Gastrocnemius medialis (tissue), 4 donors: Measurements from ENCODE around the gene GPR68. TPM values are rescaled to one million over a fixed set of nuclear protein-coding genes. Genes with fewer than 3 reads are reported as not detected.

Experiments
- ATAC-seq, 2 donors: fragments of 150-250 bp; one replicate each; pipeline ENCODE4 v1.9.1; 2016
- DNase-seq, 2 donors: peaks; one replicate each; pipeline ENCODE4 v3.0.0-alpha.2; 2019
- H3K27ac ChIP-seq, 4 donors: fragments of 200-600 bp; sonication (generic); 1 replicate in 1 of 4; 2 replicates in 3 of 4; pipeline ENCODE4 v1.5.1; 2016 to 2018; ENCODE audit warnings: mild to moderate bottlenecking in 2 of 4, moderate library complexity in 1 of 4
- H3K27me3 ChIP-seq, 3 donors: fragments of 200-600 bp; sonication (generic) in 2 of 3; 1 replicate in 1 of 3; 2 replicates in 2 of 3; pipeline versions ENCODE4 v1.5.1 to v1.6.0; 2016 to 2019; ENCODE audit warnings: mild to moderate bottlenecking in 1 of 3, moderate library complexity in 1 of 3
- H3K36me3 ChIP-seq, 2 donors: fragments of 200-600 bp; sonication (generic) in 1 of 2; one replicate each; pipeline ENCODE4 v1.5.1; 2017 to 2018
- H3K4me1 ChIP-seq, 2 donors: fragments of 200-600 bp; sonication (generic) in 1 of 2; one replicate each; pipeline ENCODE4 v1.5.1; 2016 to 2017; ENCODE audit warnings: mild to moderate bottlenecking in 2 of 2
- H3K4me3 ChIP-seq, 4 donors: fragments of 200-600 bp; sonication (generic) in 3 of 4; 1 replicate in 1 of 4; 2 replicates in 3 of 4; pipeline ENCODE4 v1.5.1; 2016 to 2019; ENCODE audit warnings: mild to moderate bottlenecking in 2 of 4
- H3K9me3 ChIP-seq, 3 donors: fragments of 200-600 bp; sonication (generic) in 2 of 3; 1 replicate in 1 of 3; 2 replicates in 2 of 3; pipeline ENCODE4 v1.5.1; 2016 to 2019
- POLR2A ChIP-seq, 2 donors: fragments of 450-650 bp; IDR thresholded peaks; one replicate each; pipeline ENCODE4 v1.6.1; 2017; ENCODE audit warnings: antibody characterized with exemption in 2 of 2, mild to moderate bottlenecking in 2 of 2, moderate library complexity in 2 of 2
- in situ Hi-C, 4 donors: fragments of 200-750 bp; cut with MboI; loops; one replicate each; pipeline versions ENCODE4 v1.15.0 to v1.8.0; 2017; ENCODE audit warnings: low sequenced_read_pairs in 4 of 4
- intact Hi-C: fragments of 100-400 bp; cut with DNase I; formaldehyde crosslinking; loops from one replicate; pipeline ENCODE4 v1.15.1; 2023; ENCODE audit warnings: low total_unique reads
- total RNA-seq, 4 donors: library from RNA; depleted of rRNA; stranded (reverse); fragments of >200 nt; gene quantifications; one replicate each; pipeline versions ENCODE4 v1.1.0 to v1.2.3, GENCODE V29; 2016
- TF ChIP-seq, protein P1 (sequence below), 5 experiments: fragments of 450-650 bp in 3 of 5; fragments of 200-600 bp in 2 of 5; sonication (generic) in 2 of 5; IDR thresholded peaks in 4 of 5; conservative IDR thresholded peaks in 1 of 5; 1 replicate in 4 of 5; 2 replicates in 1 of 5; pipeline ENCODE4 v1.5.1; 2016 to 2019; ENCODE audit warnings: antibody characterized with exemption in 5 of 5, mild to moderate bottlenecking in 3 of 5, moderate library complexity in 3 of 5

Gene GPR68
- total RNA-seq, 4 donors from 2014 or later: 0.07 TPM; not detected in 3

DNA sequence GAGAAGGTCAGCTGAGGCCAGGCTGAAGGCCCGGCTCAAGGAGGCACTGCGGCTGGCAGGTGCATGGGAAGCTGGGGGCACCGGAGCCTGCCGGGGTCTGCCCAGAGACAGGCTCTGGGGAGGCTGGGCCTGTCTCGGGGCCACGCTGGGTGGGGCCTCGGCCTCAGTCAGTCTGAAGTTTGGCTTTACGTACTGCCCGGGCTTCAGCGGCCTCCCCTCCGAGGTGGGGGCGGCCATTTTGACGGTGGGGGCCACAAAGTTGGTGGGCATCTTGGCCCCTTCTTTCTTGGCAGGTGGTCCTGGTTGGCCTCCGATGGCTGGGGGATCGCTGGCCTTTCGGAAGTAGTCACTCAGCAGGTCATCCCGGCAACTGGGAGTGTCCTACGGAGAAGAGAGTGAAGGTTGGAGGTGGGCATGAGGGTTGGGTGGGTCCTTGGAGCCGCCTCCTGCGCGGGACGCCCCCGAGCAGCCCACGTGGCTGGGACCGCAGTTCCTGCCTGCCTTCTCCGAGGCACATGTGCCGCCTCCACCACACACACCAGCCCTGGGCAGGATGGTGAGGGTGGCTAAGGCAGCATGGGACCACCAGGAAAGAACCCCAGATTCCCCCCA, 28.9 kb upstream of the GPR68 start:
- H3K27me3 ChIP-seq: no peaks in the 10 kb centered on the region
- intact Hi-C loops (no loop called here), in situ Hi-C loops (no loop called here)
- ATAC-seq (no peak), DNase-seq (no peak)
- H3K27ac ChIP-seq: no peak overlapping the region
- no peaks in the 10 kb centered on the region for H3K36me3 ChIP-seq
- no peak overlapping the region for H3K4me3 ChIP-seq
- H3K4me1 ChIP-seq: no peaks in the 10 kb centered on the region
- no peaks in the 10 kb centered on the region for H3K9me3 ChIP-seq
- no peak for TF ChIP-seq POLR2A (IDR thresholded peaks at IDR 0.05)

DNA sequence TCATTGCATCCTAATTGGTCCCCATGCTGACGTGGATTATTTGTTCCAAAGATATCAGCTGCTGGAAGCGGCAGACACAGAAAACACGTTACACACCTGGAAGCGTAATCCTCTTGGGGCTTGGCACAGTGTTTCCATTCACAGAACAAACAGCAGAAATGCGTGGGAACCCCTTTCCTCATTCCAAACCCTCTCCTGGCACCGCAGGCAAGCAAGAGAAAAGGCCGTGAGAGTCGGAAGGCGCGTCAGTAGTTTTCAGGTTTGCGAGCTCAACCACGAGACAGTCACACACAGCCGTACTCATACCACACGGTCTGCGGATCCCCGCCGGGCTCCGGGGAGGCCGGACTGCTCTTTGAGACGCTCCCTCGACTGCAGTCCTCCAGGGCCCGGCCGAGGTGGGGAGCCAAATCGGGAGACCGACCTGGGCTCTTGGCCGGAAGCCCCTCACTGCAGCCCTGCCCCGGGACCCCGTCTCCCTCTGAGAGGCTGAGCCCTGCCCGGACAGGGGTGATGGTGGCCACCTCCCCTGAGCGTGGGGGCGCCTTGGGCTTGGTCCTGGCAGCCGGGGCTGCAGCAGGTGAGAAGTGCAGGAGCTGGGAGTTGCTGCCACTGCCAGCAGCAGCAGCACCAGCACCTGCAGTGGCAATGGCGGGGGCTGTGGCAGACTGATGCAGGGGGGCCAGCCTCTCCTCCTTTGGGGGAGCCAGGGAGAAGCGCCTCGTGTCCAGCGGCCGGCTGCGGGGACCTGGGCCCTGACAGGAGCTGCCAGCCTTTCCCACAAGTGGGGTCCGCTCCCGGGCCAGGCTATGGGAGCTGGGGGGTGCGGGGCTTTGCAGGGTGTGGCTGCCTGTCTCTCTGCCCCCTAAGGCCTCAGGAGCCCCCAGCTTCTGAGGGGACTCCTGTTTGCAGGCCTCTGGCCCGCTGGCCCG, 28.1 kb upstream of the GPR68 start:
- intact Hi-C loops: no loop called here
- Histone ChIP-seq H3K27me3 (peaks cover 0 to 2% (median 2%) of the 10 kb centered on the region in 3 donors), H3K9me3 (no peaks in the 10 kb centered on the region), H3K4me1 (no peaks in the 10 kb centered on the region), H3K36me3 (no peaks in the 10 kb centered on the region), H3K27ac (no peak overlapping the region), H3K4me3 (no peak overlapping the region)
- in situ Hi-C loops: no loop called here
- TF ChIP-seq, protein P1, sequence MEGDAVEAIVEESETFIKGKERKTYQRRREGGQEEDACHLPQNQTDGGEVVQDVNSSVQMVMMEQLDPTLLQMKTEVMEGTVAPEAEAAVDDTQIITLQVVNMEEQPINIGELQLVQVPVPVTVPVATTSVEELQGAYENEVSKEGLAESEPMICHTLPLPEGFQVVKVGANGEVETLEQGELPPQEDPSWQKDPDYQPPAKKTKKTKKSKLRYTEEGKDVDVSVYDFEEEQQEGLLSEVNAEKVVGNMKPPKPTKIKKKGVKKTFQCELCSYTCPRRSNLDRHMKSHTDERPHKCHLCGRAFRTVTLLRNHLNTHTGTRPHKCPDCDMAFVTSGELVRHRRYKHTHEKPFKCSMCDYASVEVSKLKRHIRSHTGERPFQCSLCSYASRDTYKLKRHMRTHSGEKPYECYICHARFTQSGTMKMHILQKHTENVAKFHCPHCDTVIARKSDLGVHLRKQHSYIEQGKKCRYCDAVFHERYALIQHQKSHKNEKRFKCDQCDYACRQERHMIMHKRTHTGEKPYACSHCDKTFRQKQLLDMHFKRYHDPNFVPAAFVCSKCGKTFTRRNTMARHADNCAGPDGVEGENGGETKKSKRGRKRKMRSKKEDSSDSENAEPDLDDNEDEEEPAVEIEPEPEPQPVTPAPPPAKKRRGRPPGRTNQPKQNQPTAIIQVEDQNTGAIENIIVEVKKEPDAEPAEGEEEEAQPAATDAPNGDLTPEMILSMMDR (IDR thresholded peaks at IDR 0.05 in 4 of 5, conservative IDR thresholded peaks at IDR 0.05 in 1 of 5): no peak
- TF ChIP-seq POLR2A (IDR thresholded peaks at IDR 0.05): no peak
- ATAC-seq (no peak), DNase-seq (no peak)

DNA sequence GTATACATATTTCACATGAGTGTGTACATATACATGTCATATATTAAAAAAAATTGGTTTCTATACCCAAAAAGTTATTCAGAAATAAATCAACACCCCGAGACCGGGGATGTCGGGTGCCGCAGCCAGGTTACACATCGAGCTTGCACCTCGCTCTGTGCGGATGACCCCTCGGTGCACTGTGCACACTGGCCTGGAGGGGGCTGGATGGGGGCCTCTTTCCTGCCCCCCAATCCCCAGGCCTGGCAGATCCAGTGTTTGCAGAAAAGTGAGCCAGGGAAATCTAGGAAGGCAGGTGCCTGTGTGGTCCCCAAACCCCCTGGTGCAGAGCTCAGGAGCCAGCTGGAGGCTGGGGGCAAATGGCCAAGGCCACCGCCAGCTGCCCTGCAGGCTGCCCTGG, 27.1 kb upstream of the GPR68 start:
- intact Hi-C loops: no loop called here
- Histone ChIP-seq H3K4me1 (no peaks in the 10 kb centered on the region), H3K27ac (no peak overlapping the region), H3K27me3 (peaks cover 0 to 6% (median 2%) of the 10 kb centered on the region in 3 donors), H3K36me3 (no peaks in the 10 kb centered on the region), H3K9me3 (no peaks in the 10 kb centered on the region), H3K4me3 (no peak overlapping the region)
- no peak for ATAC-seq
- in situ Hi-C loops: no loop called here
- DNase-seq: no peak
- no peak for TF ChIP-seq POLR2A (IDR thresholded peaks at IDR 0.05)
- TF ChIP-seq, protein P1 (IDR thresholded peaks at IDR 0.05 in 4 of 5, conservative IDR thresholded peaks at IDR 0.05 in 1 of 5): no peak

DNA sequence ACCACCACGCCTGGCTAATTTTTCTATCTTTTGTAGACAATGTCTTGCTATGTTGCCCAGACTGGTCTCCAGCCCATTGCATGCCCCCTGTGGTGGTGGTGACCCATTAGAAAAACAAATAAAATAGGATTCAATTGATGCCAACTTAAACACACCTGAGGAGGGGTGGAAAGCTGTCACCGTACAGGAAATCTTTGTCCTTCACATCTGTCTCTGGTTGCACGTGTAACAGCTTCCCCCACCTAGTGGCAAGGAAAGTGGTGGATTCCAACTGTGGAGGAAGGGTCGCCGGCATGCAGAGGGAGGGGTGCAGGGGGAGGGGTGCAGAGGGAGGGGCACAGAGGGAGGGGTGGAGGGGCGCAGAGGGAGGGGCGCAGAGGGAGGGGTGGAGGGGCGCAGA, 26.1 kb upstream of the GPR68 start:
- Histone ChIP-seq H3K4me3 (no peak overlapping the region), H3K9me3 (no peaks in the 10 kb centered on the region), H3K36me3 (no peaks in the 10 kb centered on the region), H3K27ac (no peak overlapping the region), H3K27me3 (peaks cover 0 to 6% (median 3%) of the 10 kb centered on the region in 3 donors), H3K4me1 (no peaks in the 10 kb centered on the region)
- intact Hi-C loops (no loop called here), in situ Hi-C loops (no loop called here)
- ATAC-seq (no peak), DNase-seq (no peak)
- TF ChIP-seq POLR2A (IDR thresholded peaks at IDR 0.05): no peak
- TF ChIP-seq, protein P1 (IDR thresholded peaks at IDR 0.05 in 4 of 5, conservative IDR thresholded peaks at IDR 0.05 in 1 of 5): no peak

DNA sequence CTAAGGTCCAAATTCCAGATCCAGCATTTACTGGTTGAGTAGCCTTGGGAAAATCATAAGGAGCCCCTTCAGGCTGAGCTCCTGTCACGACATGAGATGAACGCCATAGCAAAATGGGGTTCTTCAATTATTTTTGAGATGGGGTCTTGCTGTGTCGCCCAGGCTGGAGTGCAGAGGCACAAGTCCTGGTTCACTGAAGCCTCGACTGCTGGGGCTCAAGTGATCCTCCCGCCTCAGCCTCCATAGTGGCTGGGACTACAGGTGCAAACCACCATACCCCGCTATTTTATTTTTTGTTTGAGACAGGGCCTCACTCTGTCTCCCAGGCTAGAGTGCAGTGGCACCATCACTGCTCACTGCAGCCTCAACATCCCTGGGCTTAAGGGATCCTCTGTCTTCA, 25.7 kb upstream of the GPR68 start:
- peaks cover 2 to 6% (median 5%) of the 10 kb centered on the region in 3 donors for H3K27me3 ChIP-seq
- in situ Hi-C loops: no loop called here
- ATAC-seq (no peak), DNase-seq (no peak)
- TF ChIP-seq, protein P1 (IDR thresholded peaks at IDR 0.05 in 4 of 5, conservative IDR thresholded peaks at IDR 0.05 in 1 of 5): no peak
- TF ChIP-seq POLR2A (IDR thresholded peaks at IDR 0.05): no peak
- no peak overlapping the region for H3K4me3 ChIP-seq
- H3K9me3 ChIP-seq: no peaks in the 10 kb centered on the region
- H3K36me3 ChIP-seq: no peaks in the 10 kb centered on the region
- no peak overlapping the region for H3K27ac ChIP-seq
- no peaks in the 10 kb centered on the region for H3K4me1 ChIP-seq
- intact Hi-C loops: no loop called here
